ENCODE measurements around the gene SLC25A5. TPM values are rescaled to one million over a fixed set of nuclear protein-coding genes. Genes with fewer than 3 reads are reported as not detected.

SLC25A5 gene
- polyA plus RNA-seq, 1 of the 3 experiments (the other 2 are of a cell fraction): 387 TPM

DNA sequence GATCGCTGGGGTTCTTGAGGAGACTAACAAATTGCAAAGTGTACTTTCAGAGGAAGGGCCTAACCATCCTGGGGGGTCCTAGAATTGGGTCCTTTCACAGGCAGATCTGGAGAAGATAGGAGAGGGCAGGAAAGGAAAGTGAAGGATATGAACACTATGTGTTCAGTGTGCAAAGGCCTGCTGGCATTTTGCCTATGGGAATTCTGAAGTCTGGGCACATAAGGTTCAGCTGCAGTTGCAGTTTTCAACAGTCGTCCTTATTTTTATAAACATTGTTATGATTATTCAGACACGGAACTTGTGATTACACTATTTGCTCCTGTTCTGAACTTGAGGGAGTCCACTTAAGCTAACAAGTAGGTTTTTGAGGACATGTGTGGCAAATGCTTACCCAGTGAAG lies 1.3 kb upstream of the SLC25A5 start:
- H3K4me1 ChIP-seq (ENCODE audit: control insufficient read depth in 1 of 2, insufficient read depth in 2 of 2, low read depth in 1 of 2, low read length in 1 of 2): peaks cover 5 to 10% of the 10 kb centered on the region in 2 experiments; a peak in 1 of 4 replicates
- peaks cover 10% of the 10 kb centered on the region for H4K20me1 ChIP-seq (ENCODE audit: insufficient read depth)
- TF ChIP-seq ELF1 (IDR thresholded peaks at IDR 0.05): no peak
- TF ChIP-seq TAF1 (IDR thresholded peaks at IDR 0.05; ENCODE audit: borderline replicate concordance, low read depth, low read length): no peak
- no peak for TF ChIP-seq FOXJ3 (CRISPR knock-in tag; IDR thresholded peaks at IDR 0.05)
- no peak for TF ChIP-seq SIN3A (IDR thresholded peaks at IDR 0.05; ENCODE audit: borderline replicate concordance, low read depth, low read length)
- H3F3A ChIP-seq (replicated peaks; ENCODE audit: insufficient read depth): peaks cover 4% of the 10 kb centered on the region
- H3K27me3 ChIP-seq (ENCODE audit: insufficient read depth): peaks cover 7% of the 10 kb centered on the region; the same call in 1 of the 2 replicates
- no peak overlapping the region for H2AFZ ChIP-seq (ENCODE audit: low read depth)
- WGBS (ENCODE audit: low lambda C conversion rate): 57% methylated on average over 3 of the region's 3 CpGs
- no peak overlapping the region for H3K4me3 ChIP-seq (ENCODE audit: low read depth in 2 of 2, low read length in 1 of 2)
- peaks cover 14 to 17% of the 10 kb centered on the region in 2 experiments for H3K36me3 ChIP-seq (replicated peaks in 1 of 2; ENCODE audit: control insufficient read depth in 1 of 2, insufficient read depth in 2 of 2, low read length in 1 of 2)
- no peaks in the 10 kb centered on the region for H3K9me3 ChIP-seq
- ChIA-PET POLR2A (no interaction called here), CTCF (interaction anchor here (1.2 to 1.8 kb wide), 3 partner anchors 15 to 49 kb away, joined by 3 to 5 read pairs (median 5); no protein-coding TSS in a partner anchor)
- H3K79me2 ChIP-seq (ENCODE audit: insufficient read depth): peaks cover 17% of the 10 kb centered on the region; the same call in 1 of the 2 replicates
- no peak overlapping the region for H3K4me2 ChIP-seq
- H3K9me2 ChIP-seq: no peaks in the 10 kb centered on the region
- no peak overlapping the region for H3K9ac ChIP-seq
- DNase-seq: no peak
- no peak overlapping the region for H3K27ac ChIP-seq (ENCODE audit: low read depth in 2 of 2, low read length in 1 of 2)

DNA sequence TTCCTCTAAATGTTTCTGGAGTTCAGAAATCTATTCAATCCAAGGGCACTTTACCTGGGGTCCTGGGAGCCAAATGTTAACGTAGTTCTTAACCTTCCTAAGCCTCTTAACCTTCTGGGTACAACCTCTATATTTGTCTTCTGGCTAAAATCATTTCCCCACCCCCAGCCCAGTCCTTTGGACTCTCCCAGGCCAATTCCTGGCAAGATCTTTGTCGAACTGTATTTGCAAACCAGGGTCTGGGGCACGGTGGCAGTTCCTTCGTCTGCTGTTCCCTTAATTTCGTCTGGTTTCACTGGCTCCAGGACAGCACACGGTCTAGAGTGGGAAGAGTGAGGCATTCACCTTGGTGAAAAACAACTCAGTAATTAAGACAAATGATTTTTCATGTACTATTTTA lies 811 bp upstream of the SLC25A5 start:
- H3K9me3 ChIP-seq: no peaks in the 10 kb centered on the region
- H4K20me1 ChIP-seq (ENCODE audit: insufficient read depth): peaks cover 10% of the 10 kb centered on the region
- WGBS (ENCODE audit: low lambda C conversion rate): 45% methylated on average over 6 of the region's 6 CpGs
- no peak overlapping the region for H3K9ac ChIP-seq
- ChIA-PET CTCF (interaction anchor here (1.7 to 1.8 kb wide), 2 partner anchors 45 to 49 kb away, joined by 5 read pairs; no protein-coding TSS in a partner anchor), POLR2A (no interaction called here)
- 0 out of 2 replicates have a peak overlapping the region, but pooled peaks have one; percentile 59 for H3K4me2 ChIP-seq
- no peak for DNase-seq
- H3K36me3 ChIP-seq (replicated peaks in 1 of 2; ENCODE audit: control insufficient read depth in 1 of 2, insufficient read depth in 2 of 2, low read length in 1 of 2): peaks cover 14 to 17% of the 10 kb centered on the region in 2 experiments
- H3K9me2 ChIP-seq: no peaks in the 10 kb centered on the region
- peak overlapping the region; percentile 72 to 88; a peak in 2 of 4 replicates for H3K4me3 ChIP-seq (ENCODE audit: low read depth in 2 of 2, low read length in 1 of 2)
- no peak overlapping the region; the same call in 1 of the 2 replicates for H2AFZ ChIP-seq (ENCODE audit: low read depth)
- peaks cover 7% of the 10 kb centered on the region; the same call in 1 of the 2 replicates for H3K27me3 ChIP-seq (ENCODE audit: insufficient read depth)
- peaks cover 17% of the 10 kb centered on the region; the same call in 1 of the 2 replicates for H3K79me2 ChIP-seq (ENCODE audit: insufficient read depth)
- H3K27ac ChIP-seq (ENCODE audit: low read depth in 2 of 2, low read length in 1 of 2): no peak overlapping the region
- peaks cover 5 to 10% of the 10 kb centered on the region in 2 experiments; a peak in 1 of 4 replicates for H3K4me1 ChIP-seq (ENCODE audit: control insufficient read depth in 1 of 2, insufficient read depth in 2 of 2, low read depth in 1 of 2, low read length in 1 of 2)
- H3F3A ChIP-seq (replicated peaks; ENCODE audit: insufficient read depth): peaks cover 7% of the 10 kb centered on the region
- TF ChIP-seq, protein P1, sequence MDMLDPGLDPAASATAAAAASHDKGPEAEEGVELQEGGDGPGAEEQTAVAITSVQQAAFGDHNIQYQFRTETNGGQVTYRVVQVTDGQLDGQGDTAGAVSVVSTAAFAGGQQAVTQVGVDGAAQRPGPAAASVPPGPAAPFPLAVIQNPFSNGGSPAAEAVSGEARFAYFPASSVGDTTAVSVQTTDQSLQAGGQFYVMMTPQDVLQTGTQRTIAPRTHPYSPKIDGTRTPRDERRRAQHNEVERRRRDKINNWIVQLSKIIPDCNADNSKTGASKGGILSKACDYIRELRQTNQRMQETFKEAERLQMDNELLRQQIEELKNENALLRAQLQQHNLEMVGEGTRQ (IDR thresholded peaks at IDR 0.05; ENCODE audit: borderline replicate concordance, low read depth, low read length): no peak
- TF ChIP-seq GATA2 (CRISPR knock-in tag; IDR thresholded peaks at IDR 0.05) (no peak), GABPA (IDR thresholded peaks at IDR 0.05; ENCODE audit: low read depth) (no peak), EP300 (IDR thresholded peaks at IDR 0.05; ENCODE audit: borderline replicate concordance in 1 of 2, low read depth in 1 of 2, low read length in 1 of 2) (no peak), SMC3 (IDR thresholded peaks at IDR 0.05; ENCODE audit: low read depth, low read length) (no peak), RCOR1 (IDR thresholded peaks at IDR 0.05; ENCODE audit: low read length) (no peak), YY1 (IDR thresholded peaks at IDR 0.05; ENCODE audit: low read depth) (no peak), EZH2phosphoT487 (IDR thresholded peaks at IDR 0.05; ENCODE audit: borderline replicate concordance, low read depth) (no peak), ELF1 (IDR thresholded peaks at IDR 0.05) (no peak), RFX5 (IDR thresholded peaks at IDR 0.05; ENCODE audit: low read length) (no peak), RXRA (IDR thresholded peaks at IDR 0.05; ENCODE audit: borderline replicate concordance, low read depth) (no peak), FOXM1 (IDR thresholded peaks at IDR 0.05; ENCODE audit: low read depth) (no peak), CHD2 (IDR thresholded peaks at IDR 0.05; ENCODE audit: low read length, partially characterized antibody) (no peak)
- TF ChIP-seq, protein P2, sequence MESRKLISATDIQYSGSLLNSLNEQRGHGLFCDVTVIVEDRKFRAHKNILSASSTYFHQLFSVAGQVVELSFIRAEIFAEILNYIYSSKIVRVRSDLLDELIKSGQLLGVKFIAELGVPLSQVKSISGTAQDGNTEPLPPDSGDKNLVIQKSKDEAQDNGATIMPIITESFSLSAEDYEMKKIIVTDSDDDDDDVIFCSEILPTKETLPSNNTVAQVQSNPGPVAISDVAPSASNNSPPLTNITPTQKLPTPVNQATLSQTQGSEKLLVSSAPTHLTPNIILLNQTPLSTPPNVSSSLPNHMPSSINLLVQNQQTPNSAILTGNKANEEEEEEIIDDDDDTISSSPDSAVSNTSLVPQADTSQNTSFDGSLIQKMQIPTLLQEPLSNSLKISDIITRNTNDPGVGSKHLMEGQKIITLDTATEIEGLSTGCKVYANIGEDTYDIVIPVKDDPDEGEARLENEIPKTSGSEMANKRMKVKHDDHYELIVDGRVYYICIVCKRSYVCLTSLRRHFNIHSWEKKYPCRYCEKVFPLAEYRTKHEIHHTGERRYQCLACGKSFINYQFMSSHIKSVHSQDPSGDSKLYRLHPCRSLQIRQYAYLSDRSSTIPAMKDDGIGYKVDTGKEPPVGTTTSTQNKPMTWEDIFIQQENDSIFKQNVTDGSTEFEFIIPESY (IDR thresholded peaks at IDR 0.05; ENCODE audit: borderline replicate concordance, low read depth): no peak
- TF ChIP-seq, protein P3, sequence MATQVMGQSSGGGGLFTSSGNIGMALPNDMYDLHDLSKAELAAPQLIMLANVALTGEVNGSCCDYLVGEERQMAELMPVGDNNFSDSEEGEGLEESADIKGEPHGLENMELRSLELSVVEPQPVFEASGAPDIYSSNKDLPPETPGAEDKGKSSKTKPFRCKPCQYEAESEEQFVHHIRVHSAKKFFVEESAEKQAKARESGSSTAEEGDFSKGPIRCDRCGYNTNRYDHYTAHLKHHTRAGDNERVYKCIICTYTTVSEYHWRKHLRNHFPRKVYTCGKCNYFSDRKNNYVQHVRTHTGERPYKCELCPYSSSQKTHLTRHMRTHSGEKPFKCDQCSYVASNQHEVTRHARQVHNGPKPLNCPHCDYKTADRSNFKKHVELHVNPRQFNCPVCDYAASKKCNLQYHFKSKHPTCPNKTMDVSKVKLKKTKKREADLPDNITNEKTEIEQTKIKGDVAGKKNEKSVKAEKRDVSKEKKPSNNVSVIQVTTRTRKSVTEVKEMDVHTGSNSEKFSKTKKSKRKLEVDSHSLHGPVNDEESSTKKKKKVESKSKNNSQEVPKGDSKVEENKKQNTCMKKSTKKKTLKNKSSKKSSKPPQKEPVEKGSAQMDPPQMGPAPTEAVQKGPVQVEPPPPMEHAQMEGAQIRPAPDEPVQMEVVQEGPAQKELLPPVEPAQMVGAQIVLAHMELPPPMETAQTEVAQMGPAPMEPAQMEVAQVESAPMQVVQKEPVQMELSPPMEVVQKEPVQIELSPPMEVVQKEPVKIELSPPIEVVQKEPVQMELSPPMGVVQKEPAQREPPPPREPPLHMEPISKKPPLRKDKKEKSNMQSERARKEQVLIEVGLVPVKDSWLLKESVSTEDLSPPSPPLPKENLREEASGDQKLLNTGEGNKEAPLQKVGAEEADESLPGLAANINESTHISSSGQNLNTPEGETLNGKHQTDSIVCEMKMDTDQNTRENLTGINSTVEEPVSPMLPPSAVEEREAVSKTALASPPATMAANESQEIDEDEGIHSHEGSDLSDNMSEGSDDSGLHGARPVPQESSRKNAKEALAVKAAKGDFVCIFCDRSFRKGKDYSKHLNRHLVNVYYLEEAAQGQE (IDR thresholded peaks at IDR 0.05; ENCODE audit: low read depth, low read length): no peak
- TF ChIP-seq, protein P4, sequence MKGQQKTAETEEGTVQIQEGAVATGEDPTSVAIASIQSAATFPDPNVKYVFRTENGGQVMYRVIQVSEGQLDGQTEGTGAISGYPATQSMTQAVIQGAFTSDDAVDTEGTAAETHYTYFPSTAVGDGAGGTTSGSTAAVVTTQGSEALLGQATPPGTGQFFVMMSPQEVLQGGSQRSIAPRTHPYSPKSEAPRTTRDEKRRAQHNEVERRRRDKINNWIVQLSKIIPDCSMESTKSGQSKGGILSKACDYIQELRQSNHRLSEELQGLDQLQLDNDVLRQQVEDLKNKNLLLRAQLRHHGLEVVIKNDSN (IDR thresholded peaks at IDR 0.05; ENCODE audit: borderline replicate concordance, low read depth): no peak

All from SK-N-SH (cell line).